SJCRH30 (cell line): Measurements from ENCODE around the gene DGKG. TPM values are rescaled to one million over a fixed set of nuclear protein-coding genes. Genes with fewer than 3 reads are reported as not detected.

ENCODE experiments used
- DNase-seq, 2 experiments: peaks; one replicate each; pipeline ENCODE4 v3.0.0-alpha.2; 2015 to 2020
- H3K27ac ChIP-seq: fragments of 250-450 bp; sonication (Bioruptor Pico); 2 replicates; pipeline ENCODE4 v1.5.1; 2020; ENCODE audit warnings: mild to moderate bottlenecking, moderate library complexity
- H3K27me3 ChIP-seq: fragments of 250-450 bp; sonication (Bioruptor Pico); 2 replicates; pipeline ENCODE4 v1.5.1; 2020; ENCODE audit warnings: mild to moderate bottlenecking, moderate library complexity
- H3K36me3 ChIP-seq: fragments of 250-450 bp; sonication (Bioruptor Pico); 2 replicates; pipeline ENCODE4 v1.5.1; 2020; ENCODE audit warnings: mild to moderate bottlenecking, moderate library complexity
- H3K4me1 ChIP-seq: fragments of 250-450 bp; sonication (Bioruptor Pico); 2 replicates; pipeline ENCODE4 v1.5.1; 2020; ENCODE audit warnings: mild to moderate bottlenecking, moderate library complexity
- H3K4me3 ChIP-seq: fragments of 250-450 bp; sonication (Bioruptor Pico); 2 replicates; pipeline ENCODE4 v1.5.1; 2020; ENCODE audit warnings: mild to moderate bottlenecking, moderate library complexity
- H3K9me3 ChIP-seq: fragments of 250-450 bp; sonication (Bioruptor Pico); replicated peaks from 2 replicates; pipeline ENCODE4 v1.5.1; 2020; ENCODE audit warnings: mild to moderate bottlenecking, moderate library complexity
- total RNA-seq: library from RNA; depleted of rRNA; stranded (reverse); fragments of >200 nt; shearing (Covaris generic); gene quantifications from 2 replicates; pipeline ENCODE4 v1.2.3, GENCODE V29; 2014

Gene DGKG
- total RNA-seq, 1 experiment from 2014 or later, result 0.08 TPM

DNA sequence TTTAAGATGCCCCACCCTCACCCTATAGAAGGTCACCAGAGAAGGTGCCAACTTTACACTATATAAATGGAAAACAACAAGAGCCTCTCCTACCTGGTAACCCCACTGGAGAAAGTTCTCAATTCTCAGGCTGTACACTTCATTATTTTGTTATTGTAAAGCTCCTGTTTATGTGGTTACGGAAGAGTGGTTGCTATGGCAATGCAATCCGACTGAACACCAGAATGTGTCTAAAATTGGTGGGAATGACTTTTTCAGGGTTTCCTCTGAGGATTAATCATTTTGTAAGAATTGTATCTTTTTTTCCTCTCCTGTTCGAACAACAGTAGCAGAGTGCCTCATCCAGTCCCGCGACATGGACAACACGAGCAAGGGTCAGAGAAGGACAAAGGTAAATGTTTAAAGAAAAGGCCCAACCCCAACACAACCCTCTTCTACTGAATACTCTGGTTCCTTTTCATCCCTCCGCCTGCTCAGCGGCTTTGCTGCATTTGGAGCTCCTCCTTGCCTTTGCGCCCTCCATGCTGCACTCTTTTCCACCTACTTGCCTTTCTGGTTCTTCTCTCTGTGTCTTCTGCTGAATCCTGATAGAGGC, 45.3 kb downstream of the DGKG start:
- H3K9me3 ChIP-seq, result no peaks in the 10 kb centered on the region
- no peak overlapping the region for H3K4me3 ChIP-seq
- no peaks in the 10 kb centered on the region for H3K27me3 ChIP-seq
- H3K4me1 ChIP-seq, result no peaks in the 10 kb centered on the region
- no peak for DNase-seq
- H3K27ac ChIP-seq, result no peak overlapping the region
- H3K36me3 ChIP-seq, result no peaks in the 10 kb centered on the region

DNA sequence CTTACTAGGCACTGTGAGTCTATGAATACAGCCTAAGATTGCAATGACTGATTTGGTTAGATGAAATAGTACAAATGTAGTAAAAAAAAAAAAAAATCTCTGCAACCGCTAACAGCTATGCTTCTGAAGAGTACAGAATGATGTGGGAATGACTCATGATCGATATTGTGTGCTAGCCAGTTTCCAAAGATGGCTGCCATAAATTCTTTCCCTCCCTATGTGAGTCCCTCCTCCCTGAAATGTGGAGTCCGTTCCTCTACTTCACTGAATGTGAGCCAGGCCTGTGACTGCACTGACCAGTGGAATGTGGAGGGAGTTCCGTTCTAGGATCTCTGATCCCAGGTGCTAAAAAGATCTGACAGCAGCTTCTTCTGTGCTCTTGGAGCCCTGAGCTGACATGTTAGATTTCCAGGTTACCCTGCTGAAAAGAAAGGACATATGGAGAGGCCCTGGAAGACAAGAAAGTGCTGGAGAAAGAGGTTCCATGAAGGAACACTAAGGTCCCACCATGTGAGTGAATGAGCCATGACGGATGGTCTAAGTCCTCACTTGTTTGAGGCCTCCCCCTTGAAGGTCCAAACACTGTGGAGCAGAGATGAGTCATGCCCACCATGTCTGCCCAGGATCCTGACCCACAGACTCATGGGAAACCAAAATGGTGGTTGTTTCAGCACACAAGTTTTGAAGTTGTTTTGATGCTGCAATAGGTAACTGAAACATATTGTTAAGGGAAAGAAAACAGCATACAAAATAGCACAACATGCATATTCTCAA, 46.3 kb downstream of the DGKG start:
- H3K4me3 ChIP-seq, result no peak overlapping the region
- no peak overlapping the region for H3K27ac ChIP-seq
- no peak for DNase-seq
- no peaks in the 10 kb centered on the region for H3K9me3 ChIP-seq
- no peaks in the 10 kb centered on the region for H3K27me3 ChIP-seq
- no peaks in the 10 kb centered on the region for H3K4me1 ChIP-seq
- no peaks in the 10 kb centered on the region for H3K36me3 ChIP-seq

DNA sequence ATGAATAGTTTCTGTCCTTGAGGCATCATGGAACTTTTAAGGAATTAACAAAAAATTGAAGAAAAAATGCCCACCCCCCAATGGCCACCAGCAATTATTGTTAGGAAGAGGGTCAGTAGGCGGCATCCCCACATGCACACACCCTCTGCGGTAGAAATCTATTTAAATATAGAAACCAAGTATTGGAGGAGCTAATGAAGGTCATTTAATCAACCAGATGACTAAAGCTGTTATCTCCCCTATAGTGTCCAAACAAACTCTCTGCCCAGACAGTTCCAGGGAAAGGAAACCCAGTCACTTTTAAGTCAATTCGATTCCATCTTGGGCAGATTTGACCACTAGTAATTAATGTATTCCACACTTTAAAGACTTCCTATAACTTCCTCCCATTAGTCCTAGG, 47.1 kb downstream of the DGKG start:
- H3K4me1 ChIP-seq, result no peaks in the 10 kb centered on the region
- H3K36me3 ChIP-seq, result no peaks in the 10 kb centered on the region
- H3K4me3 ChIP-seq, result no peak overlapping the region
- H3K9me3 ChIP-seq, result no peaks in the 10 kb centered on the region
- no peaks in the 10 kb centered on the region for H3K27me3 ChIP-seq
- H3K27ac ChIP-seq, result no peak overlapping the region
- no peak for DNase-seq

DNA sequence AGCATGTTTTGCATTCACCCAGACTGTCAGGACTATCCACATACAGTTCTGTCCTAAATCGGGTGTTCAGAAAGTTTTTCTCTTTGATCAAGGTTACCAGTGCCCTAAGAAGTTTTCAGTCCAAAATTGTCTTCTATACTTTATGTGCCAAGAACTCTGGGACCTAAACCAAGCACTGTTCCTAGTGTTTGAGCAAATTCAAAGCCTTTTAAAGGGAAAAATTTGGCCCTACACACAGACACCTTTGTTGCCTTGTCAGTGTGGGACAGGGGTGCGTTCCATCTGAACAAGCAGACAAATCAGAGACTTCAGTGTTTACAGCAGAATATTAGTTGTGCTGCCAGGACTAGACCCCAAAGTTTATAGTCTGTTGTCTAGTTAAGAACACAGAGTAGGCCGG, 50.6 kb downstream of the DGKG start:
- no peak overlapping the region for H3K27ac ChIP-seq
- no peaks in the 10 kb centered on the region for H3K27me3 ChIP-seq
- no peak overlapping the region for H3K4me3 ChIP-seq
- H3K36me3 ChIP-seq, result no peaks in the 10 kb centered on the region
- H3K9me3 ChIP-seq, result no peaks in the 10 kb centered on the region
- H3K4me1 ChIP-seq, result no peaks in the 10 kb centered on the region
- no peak for DNase-seq

DNA sequence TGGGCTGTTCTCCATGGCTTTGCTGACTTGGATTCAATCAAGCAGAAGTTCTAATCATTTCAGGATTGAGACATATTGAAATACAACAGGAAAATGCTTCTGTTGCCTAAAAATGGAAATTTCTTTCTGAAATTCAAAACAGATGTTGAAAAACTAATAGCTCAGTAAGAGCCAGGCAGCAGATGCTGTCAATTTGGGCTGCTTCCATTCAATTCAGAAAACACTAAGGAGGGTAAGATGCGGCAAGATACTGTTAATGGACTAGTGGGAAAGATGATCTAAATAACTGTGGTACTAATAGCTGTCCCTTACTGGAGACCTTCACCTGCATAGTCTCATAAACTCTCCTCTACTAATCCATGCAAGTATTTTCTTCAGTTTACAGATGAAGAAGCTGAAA, 53.5 kb downstream of the DGKG start:
- no peaks in the 10 kb centered on the region for H3K9me3 ChIP-seq
- no peak for DNase-seq

DNA sequence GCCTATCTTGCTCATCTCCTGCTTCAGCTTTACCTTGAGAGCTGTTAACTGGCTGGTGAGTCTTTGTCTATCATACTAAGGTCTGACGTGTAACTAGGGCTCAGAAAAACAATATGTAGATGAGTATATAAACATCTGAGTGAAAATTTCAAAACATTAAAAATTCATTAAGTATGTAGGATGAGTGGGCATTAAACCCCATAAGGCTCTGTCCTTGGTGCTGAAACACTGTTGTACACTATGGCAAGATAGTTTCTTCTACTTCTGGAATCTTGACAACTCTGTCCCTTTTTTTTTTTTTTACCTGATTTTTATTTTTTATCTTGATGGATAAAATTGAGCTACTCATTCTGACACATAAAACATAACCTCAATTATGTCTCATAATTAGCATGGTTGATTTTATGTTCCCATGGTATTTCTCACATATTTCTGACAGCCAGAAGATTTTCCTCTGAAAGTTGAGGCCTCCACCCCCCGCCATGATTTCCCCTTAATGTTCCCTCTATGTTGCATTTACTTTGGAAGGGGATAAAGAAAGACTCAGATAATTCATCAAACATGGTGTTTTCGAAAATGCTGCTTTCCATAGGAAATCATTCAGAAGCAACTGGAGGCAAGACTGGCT, 54.3 kb downstream of the DGKG start:
- no peak overlapping the region for H3K4me3 ChIP-seq
- no peaks in the 10 kb centered on the region for H3K9me3 ChIP-seq
- no peaks in the 10 kb centered on the region for H3K36me3 ChIP-seq
- DNase-seq, result peak; percentile 45 to 73
- no peak overlapping the region for H3K27ac ChIP-seq
- H3K27me3 ChIP-seq, result no peaks in the 10 kb centered on the region
- no peaks in the 10 kb centered on the region for H3K4me1 ChIP-seq

More for the DNA sequence above, 53.5 kb downstream of the DGKG start:
- no peaks in the 10 kb centered on the region for H3K27me3 ChIP-seq
- H3K36me3 ChIP-seq, result no peaks in the 10 kb centered on the region
- no peak overlapping the region for H3K4me3 ChIP-seq
- no peaks in the 10 kb centered on the region for H3K4me1 ChIP-seq
- H3K27ac ChIP-seq, result no peak overlapping the region

DNA sequence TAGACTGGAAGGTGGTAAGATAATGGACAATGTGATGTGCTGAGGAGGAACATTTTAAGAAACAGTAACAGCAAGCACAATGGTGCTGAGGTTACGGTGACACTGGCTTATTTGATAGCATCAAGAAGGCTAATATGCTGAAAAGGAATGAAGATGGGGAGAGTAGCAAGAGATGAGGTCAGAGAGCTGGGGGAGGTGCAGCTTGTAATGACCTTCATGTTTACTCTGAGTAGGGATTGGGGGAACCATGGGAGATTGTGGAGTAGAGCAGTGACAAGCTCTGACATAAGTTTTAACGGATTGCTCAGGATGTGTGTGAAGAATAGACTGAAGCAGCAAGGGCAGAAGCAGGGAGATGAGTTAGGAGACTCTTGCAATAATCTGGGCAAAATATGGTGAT, 56.7 kb downstream of the DGKG start:
- no peak for DNase-seq
- H3K27me3 ChIP-seq, result no peaks in the 10 kb centered on the region

DNA sequence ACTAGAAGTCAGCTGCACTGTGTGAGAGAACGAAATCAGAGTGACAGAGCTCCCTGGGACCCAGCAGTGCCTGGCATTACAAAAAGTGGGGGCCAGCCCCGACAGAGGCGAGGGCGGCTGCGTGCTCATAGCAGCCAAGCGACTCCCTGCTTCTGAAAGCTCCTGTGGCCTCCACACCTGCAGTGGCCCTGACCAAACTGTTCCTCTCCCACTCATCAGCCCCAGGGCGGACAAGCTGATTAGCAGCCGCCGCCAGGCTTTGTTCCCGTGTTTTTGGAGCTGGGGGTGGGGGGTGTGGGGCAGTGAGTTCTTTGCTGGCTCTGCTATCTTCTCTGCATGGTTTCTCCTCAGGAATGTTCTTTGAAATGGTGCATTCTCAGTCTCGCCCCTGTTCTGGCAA, 58.1 kb downstream of the DGKG start:
- H3K9me3 ChIP-seq, result no peaks in the 10 kb centered on the region
- no peaks in the 10 kb centered on the region for H3K36me3 ChIP-seq

More for the DNA sequence above, 56.7 kb downstream of the DGKG start:
- H3K27ac ChIP-seq, result no peak overlapping the region
- H3K9me3 ChIP-seq, result no peaks in the 10 kb centered on the region
- H3K4me3 ChIP-seq, result no peak overlapping the region
- H3K36me3 ChIP-seq, result no peaks in the 10 kb centered on the region
- no peaks in the 10 kb centered on the region for H3K4me1 ChIP-seq

DNA sequence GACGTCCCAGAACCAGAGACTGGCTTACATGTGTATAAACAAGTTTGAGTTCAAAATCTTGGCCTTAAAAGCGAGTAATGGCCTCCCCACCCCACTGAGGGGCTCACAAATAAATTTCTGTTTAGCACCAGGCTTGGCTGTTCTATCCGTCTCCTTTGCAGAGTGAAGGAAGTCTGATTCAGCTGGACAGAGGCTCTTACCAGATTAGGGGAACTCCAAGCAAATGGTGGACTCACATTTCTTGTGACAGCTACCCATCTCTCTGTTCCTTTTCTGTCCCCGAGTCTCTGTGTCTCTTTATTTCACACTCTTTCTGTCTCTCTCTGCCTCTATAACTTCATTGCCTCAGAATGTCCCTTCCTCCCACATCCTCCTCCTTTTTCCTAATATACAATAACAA, 62.7 kb downstream of the DGKG start:
- no peak overlapping the region for H3K27ac ChIP-seq
- DNase-seq, result no peak
- no peaks in the 10 kb centered on the region for H3K36me3 ChIP-seq
- H3K4me1 ChIP-seq, result no peaks in the 10 kb centered on the region
- H3K27me3 ChIP-seq, result no peaks in the 10 kb centered on the region
- H3K4me3 ChIP-seq, result no peak overlapping the region
- H3K9me3 ChIP-seq, result no peaks in the 10 kb centered on the region

More for the DNA sequence above, 58.1 kb downstream of the DGKG start:
- DNase-seq, result no peak
- no peaks in the 10 kb centered on the region for H3K27me3 ChIP-seq
- H3K4me3 ChIP-seq, result no peak overlapping the region
- no peak overlapping the region for H3K27ac ChIP-seq
- no peaks in the 10 kb centered on the region for H3K4me1 ChIP-seq

DNA sequence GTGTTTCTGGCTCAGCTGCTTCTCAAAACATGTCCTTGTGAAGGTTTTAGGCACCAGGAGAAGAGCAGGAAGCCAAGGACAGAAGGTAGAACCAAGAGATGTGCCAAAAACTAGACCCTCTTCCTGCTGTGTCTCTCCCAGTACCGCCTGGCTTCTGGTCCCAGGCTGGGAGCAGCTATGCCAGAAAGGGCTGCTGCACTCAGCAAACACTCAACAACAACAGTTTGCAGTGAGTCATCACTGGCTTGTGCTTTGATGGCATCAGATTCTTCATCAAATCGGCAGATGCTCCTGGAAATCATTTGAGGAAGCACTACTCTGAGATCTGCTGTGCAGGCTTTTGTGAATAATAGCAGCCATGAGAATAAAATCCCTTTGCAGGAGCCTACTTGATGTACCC, 63.2 kb downstream of the DGKG start:
- H3K27ac ChIP-seq, result no peak overlapping the region
- no peaks in the 10 kb centered on the region for H3K9me3 ChIP-seq
- H3K4me1 ChIP-seq, result no peaks in the 10 kb centered on the region
- no peak overlapping the region for H3K4me3 ChIP-seq
- DNase-seq, result no peak
- H3K36me3 ChIP-seq, result no peaks in the 10 kb centered on the region
- no peaks in the 10 kb centered on the region for H3K27me3 ChIP-seq

DNA sequence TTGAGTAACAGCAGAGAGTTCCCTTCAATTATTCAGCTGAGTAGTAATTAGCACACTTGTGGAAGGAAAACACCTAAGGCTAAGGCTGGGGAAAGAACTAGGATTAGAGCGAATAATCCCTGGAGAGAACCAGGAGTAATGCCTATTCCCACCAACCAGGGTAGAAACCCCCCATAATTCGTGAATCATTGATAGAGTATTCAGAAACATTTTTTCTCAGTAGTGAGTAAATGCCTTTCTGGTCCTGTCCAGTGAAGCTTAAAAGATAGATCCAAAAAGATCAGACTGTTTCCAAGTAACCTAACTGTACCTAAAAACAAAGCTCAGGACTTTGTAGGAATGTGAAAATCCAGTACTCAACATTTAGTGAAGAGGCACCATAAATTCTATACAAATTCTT, 71.2 kb downstream of the DGKG start:
- H3K9me3 ChIP-seq, result no peaks in the 10 kb centered on the region
- H3K4me1 ChIP-seq, result no peaks in the 10 kb centered on the region
- DNase-seq, result no peak
- H3K27ac ChIP-seq, result no peak overlapping the region
- H3K4me3 ChIP-seq, result no peak overlapping the region
- no peaks in the 10 kb centered on the region for H3K27me3 ChIP-seq
- no peaks in the 10 kb centered on the region for H3K36me3 ChIP-seq

DNA sequence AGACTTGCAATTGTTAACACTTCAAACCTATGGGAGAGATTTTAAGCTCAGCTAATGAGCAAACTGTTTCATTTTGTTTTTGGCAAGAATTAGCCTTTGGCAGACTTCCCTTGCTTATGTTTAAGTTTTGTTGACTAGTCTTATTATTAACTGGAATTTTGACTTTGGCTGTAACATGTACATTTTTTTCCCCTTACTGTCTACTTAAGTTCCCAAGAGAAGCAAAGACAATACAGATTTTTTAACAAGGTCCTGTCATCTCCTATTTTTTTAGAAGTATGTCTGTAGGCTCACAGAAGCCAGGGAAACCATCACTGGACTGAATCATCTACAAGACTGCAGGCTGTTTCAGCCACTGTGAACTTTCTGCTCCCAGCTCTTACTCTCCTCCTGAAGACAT, 74.3 kb downstream of the DGKG start:
- no peak overlapping the region for H3K27ac ChIP-seq
- no peak overlapping the region for H3K4me3 ChIP-seq
- H3K36me3 ChIP-seq, result no peaks in the 10 kb centered on the region
- H3K4me1 ChIP-seq, result no peaks in the 10 kb centered on the region
- no peak for DNase-seq
- no peaks in the 10 kb centered on the region for H3K27me3 ChIP-seq
- H3K9me3 ChIP-seq, result no peaks in the 10 kb centered on the region

DNA sequence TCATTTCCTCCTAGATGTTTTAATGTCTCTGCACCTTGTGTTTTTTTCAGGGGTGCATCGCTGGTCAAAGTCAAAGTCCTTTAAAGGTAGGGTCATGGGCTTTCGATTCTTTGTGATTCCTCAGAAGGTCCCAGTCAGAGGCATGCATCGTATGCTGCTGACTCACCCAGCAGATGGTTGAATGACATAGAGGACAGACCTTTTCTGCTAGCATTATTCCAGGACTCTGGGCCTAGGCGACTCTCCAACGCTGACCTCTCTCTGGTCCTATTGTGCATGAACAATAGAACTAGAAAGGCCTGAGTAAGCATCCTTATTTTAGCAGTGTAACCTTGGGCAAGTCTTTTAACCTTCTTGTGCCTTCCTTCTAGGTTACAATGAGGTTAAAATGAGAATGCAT, 75.9 kb downstream of the DGKG start:
- DNase-seq, result no peak
- no peaks in the 10 kb centered on the region for H3K4me1 ChIP-seq
- H3K36me3 ChIP-seq, result no peaks in the 10 kb centered on the region
- no peaks in the 10 kb centered on the region for H3K27me3 ChIP-seq
- no peak overlapping the region for H3K27ac ChIP-seq
- no peak overlapping the region for H3K4me3 ChIP-seq
- H3K9me3 ChIP-seq, result no peaks in the 10 kb centered on the region

DNA sequence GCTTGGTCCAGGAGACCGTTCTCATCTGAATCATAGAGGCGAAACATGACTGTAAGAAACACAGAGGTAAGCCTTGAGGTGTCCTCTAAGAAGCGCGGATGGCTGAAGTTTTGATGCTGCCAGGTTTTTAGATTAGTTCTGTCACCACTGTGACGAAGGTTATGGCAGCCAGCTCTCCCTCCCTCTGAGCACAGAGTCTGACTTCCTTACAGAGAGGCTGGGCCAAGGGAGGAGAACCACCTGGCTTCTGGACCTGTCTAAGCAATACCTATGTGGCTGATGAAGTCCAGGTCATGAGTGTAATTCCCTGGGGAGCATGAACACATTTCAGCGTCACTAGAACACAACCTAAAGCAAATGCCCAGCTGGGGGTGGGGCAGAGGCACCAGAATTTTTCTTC, 77.4 kb downstream of the DGKG start:
- no peak for DNase-seq

DNA sequence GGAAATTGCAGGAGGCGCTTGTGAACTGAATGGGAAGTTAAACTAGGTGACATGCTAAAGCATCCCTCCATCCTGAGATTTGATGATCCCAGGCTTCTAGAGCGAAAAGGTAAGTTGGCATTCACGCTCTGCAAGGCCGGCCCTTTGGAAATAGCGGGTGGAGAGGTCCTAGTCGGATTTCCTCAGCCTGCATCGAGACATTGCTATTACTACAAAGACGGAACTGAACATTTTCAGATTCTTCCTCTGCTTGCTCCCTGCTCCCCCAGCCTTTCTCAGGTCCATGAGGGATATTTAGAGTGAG, 77.7 kb downstream of the DGKG start:
- Histone ChIP-seq H3K36me3 (no peaks in the 10 kb centered on the region), H3K27ac (no peak overlapping the region), H3K27me3 (no peaks in the 10 kb centered on the region), H3K4me1 (no peaks in the 10 kb centered on the region), H3K9me3 (no peaks in the 10 kb centered on the region), H3K4me3 (no peak overlapping the region)
- DNase-seq, result no peak

More for the DNA sequence above, 77.4 kb downstream of the DGKG start:
- Histone ChIP-seq H3K27ac (no peak overlapping the region), H3K36me3 (no peaks in the 10 kb centered on the region), H3K9me3 (no peaks in the 10 kb centered on the region), H3K4me1 (no peaks in the 10 kb centered on the region), H3K4me3 (no peak overlapping the region), H3K27me3 (no peaks in the 10 kb centered on the region)
